ENCODE data around the gene PML.
"Not testable (repeated sequence)": the region's sequence is repeated elsewhere in the genome, so short reads cannot be mapped to it uniquely, and the experiment has no call there.

PML gene

DNA sequence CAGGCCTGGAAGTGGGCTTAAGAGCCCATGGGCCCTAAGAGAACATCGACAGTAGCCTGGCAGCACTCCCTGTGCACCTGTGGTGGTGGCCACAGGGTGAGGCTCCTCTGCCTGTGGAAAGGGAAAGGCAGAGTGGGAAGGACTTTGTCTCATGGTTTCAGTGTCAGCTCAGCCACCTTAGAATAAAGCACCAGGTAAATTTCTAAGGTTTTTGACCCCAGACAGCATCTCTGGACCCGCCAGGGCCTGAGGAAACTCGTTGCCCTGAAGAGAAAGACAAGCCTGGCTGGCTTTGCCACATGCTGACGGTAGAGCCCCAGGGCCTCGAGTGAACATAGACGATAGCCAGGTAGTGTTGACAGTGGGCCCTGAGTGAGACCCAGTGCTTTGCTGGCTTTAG is 65.7 kb downstream of the PML start:
- Histone ChIP-seq H3K9ac (ENCODE audit: low read length) (no peak overlapping the region), H3K4me1 (ENCODE audit: control insufficient read depth, insufficient read depth, low read length) (no peaks in the 10 kb centered on the region), H3K9me3 (ENCODE audit: control insufficient read depth, low read length) (no peaks in the 10 kb centered on the region), H3K27me3 (replicated peaks; ENCODE audit: control insufficient read depth, insufficient read depth, low read length) (peaks cover 9% of the 10 kb centered on the region), H3K4me3 (ENCODE audit: low read length) (no peak overlapping the region), H3K36me3 (ENCODE audit: control insufficient read depth, insufficient read depth, low read length, severe bottlenecking) (no peaks in the 10 kb centered on the region)
- DNase-seq (ENCODE audit: low read depth) = no peak

DNA sequence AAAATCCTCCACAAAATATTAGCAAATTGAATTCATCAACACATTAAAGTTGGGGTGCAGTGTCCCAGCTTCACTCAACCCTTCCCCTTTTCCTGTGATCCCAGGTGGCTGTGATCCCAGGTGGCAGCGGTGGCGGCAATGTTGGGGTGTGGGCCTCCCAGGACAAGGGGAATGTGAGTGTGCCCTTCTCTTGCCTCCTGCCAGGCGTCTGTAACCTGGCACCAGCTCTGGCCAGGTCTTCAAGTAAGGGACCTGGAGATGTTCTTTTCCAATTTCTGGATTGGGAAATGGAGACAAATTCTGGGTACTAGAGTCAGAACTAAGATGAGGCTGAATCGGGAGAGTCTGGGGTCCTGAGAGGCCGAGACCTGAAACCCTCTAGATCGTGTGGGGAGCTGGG is 67.7 kb downstream of the PML start:
- Histone ChIP-seq H3K4me3 (ENCODE audit: low read length) (no peak overlapping the region), H3K4me1 (ENCODE audit: control insufficient read depth, insufficient read depth, low read length) (no peaks in the 10 kb centered on the region), H3K9me3 (ENCODE audit: control insufficient read depth, low read length) (no peaks in the 10 kb centered on the region), H3K9ac (ENCODE audit: low read length) (no peak overlapping the region), H3K36me3 (ENCODE audit: control insufficient read depth, insufficient read depth, low read length, severe bottlenecking) (no peaks in the 10 kb centered on the region), H3K27me3 (replicated peaks; ENCODE audit: control insufficient read depth, insufficient read depth, low read length) (peaks cover 9% of the 10 kb centered on the region)
- no peak for DNase-seq (ENCODE audit: low read depth)

DNA sequence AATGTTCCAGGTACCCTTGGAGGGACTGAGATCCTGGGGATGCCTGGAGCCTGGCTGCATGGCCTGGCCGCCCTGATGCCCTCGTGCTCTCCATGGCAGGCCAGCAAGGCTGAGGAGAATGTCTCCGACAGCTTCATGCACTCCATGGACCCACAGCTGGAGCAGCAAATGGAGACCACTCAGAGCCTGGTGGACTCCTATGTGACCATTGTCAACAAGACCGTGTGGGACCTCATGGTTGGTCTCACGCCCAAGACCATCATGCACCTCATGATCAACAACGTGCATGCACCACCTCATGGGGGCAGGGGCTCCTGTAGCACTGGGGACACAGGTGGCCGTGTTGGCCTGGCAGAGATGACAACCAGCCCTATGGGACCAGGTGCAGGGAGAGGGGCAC is 68.2 kb downstream of the PML start:
- Histone ChIP-seq H3K4me3 (ENCODE audit: low read length) (no peak overlapping the region), H3K9ac (ENCODE audit: low read length) (no peak overlapping the region), H3K4me1 (ENCODE audit: control insufficient read depth, insufficient read depth, low read length) (no peaks in the 10 kb centered on the region), H3K9me3 (ENCODE audit: control insufficient read depth, low read length) (no peaks in the 10 kb centered on the region), H3K27me3 (replicated peaks; ENCODE audit: control insufficient read depth, insufficient read depth, low read length) (peaks cover 9% of the 10 kb centered on the region), H3K36me3 (ENCODE audit: control insufficient read depth, insufficient read depth, low read length, severe bottlenecking) (no peaks in the 10 kb centered on the region)
- DNase-seq (ENCODE audit: low read depth) = no peak

DNA sequence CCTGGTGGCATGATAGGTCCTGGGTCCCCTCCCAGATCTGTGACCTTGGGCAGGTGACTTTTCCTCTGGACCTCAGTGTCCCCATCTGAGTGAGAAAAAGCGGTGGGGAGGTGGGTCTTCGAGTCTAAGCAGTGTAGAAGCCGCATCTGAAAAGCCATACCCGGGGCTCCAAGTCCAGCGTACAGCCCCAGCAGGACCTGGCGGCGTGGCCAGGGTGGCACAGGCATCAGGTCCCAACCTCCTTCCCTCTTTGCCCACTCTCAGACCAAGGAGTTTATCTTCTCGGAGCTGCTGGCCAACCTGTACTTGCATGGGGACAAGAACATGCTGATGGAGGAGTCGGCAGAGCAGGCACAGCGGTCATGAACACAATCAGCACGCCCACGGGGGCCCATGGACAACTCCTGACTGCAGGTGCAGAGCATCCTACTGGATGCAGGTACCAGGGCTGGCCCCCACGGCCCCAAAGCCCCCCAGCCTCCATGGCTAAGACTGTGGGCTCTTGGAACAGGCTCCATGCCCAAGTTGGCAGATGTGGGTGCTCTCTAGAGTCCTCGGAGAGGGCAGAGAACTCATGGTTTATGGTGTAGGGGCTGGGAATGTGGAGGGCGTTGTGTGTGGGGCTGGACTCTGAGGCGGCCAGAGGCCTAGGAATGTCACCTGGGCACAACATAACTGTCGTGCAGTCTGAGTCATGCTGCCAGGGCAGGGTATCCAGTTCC is 69.1 kb downstream of the PML start:
- H3K9ac ChIP-seq (ENCODE audit: low read length); DNase-seq (ENCODE audit: low read depth); H3K4me1 ChIP-seq (ENCODE audit: control insufficient read depth, insufficient read depth, low read length); H3K9me3 ChIP-seq (ENCODE audit: control insufficient read depth, low read length); H3K27me3 ChIP-seq (replicated peaks; ENCODE audit: control insufficient read depth, insufficient read depth, low read length); H3K36me3 ChIP-seq (ENCODE audit: control insufficient read depth, insufficient read depth, low read length, severe bottlenecking); H3K4me3 ChIP-seq (ENCODE audit: low read length): not testable (repeated sequence)

DNA sequence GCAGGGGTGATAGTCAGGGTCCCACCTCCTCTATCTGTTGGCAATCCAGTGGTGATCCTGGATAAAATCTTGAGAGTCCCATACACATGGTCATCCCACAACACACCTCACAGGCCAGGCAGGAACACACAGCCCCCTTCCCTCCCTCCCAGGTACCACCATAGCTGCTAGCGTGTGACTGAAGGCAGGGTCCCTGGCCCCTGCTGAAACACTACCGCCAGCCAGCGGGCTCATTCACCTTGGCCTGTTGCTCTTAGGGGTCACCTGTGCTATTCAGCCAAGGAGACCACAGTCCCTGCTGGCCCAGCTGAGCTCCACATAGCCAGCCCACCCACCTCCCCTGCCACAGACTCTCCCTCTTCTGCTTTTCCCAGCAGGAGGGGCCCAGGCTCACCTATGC is 69.7 kb downstream of the PML start:
- H3K36me3 ChIP-seq (ENCODE audit: control insufficient read depth, insufficient read depth, low read length, severe bottlenecking); H3K4me1 ChIP-seq (ENCODE audit: control insufficient read depth, insufficient read depth, low read length); H3K9me3 ChIP-seq (ENCODE audit: control insufficient read depth, low read length); DNase-seq (ENCODE audit: low read depth); H3K4me3 ChIP-seq (ENCODE audit: low read length); H3K27me3 ChIP-seq (replicated peaks; ENCODE audit: control insufficient read depth, insufficient read depth, low read length); H3K9ac ChIP-seq (ENCODE audit: low read length): not testable (repeated sequence)

DNA sequence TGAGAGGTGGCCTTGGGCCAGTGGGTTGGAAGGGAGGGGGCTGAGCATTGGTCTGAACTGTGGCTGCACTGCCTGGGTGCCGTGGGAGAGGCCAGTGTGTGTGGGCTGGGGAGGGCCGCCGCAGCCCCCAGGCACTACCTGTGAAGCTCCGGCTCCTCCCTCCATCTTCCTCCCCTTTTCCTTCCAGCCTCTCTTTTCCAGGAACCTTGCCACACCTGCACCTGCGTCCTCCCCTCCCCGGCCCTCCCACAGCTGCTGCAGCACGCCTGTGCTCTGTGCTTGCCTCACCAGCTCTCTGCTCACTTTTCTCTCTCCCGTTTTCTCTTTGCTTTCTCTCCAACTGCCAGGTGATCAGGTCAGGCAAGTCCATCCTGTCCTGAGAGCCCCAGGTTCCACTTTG is 70.3 kb downstream of the PML start:
- not testable (repeated sequence) for H3K9ac ChIP-seq (ENCODE audit: low read length); DNase-seq (ENCODE audit: low read depth); H3K27me3 ChIP-seq (replicated peaks; ENCODE audit: control insufficient read depth, insufficient read depth, low read length); H3K9me3 ChIP-seq (ENCODE audit: control insufficient read depth, low read length); H3K4me3 ChIP-seq (ENCODE audit: low read length); H3K4me1 ChIP-seq (ENCODE audit: control insufficient read depth, insufficient read depth, low read length); H3K36me3 ChIP-seq (ENCODE audit: control insufficient read depth, insufficient read depth, low read length, severe bottlenecking)

DNA sequence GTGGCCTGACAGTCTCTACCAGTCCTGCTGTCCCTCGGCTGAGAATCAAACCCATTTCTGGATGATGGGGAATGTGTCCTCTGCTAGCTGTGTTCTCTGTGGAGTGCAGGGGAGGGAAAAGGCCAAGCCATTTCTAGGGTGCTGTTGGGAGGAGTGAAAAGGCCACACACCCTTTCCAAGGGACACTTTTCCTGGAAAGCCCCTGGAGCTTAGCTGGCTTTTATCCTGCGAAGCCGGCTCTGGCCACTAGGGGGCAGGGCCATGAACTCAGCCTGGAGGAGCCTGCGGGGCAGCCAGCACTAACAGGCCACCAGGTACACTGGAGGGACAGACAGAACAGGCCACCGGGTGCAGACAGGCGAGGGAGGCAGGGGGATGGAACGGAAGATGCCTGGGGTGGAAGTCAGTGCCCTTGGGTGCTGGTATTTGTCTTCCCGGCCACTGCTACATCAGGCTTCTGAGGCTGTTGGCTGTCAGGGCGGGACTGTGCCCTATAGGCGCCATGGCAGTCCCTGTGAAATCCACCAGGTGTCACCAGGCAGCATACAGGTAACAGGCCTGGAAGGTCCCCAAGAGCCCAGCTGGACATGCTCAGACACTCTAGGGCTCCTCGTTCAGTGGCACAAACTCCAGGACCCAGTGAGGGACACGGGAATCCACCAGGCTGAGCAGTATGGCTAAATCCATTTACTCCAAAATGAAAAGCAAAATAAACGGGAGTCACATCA is 71.3 kb downstream of the PML start:
- not testable (repeated sequence) for H3K36me3 ChIP-seq (ENCODE audit: control insufficient read depth, insufficient read depth, low read length, severe bottlenecking); H3K27me3 ChIP-seq (replicated peaks; ENCODE audit: control insufficient read depth, insufficient read depth, low read length); DNase-seq (ENCODE audit: low read depth); H3K4me3 ChIP-seq (ENCODE audit: low read length); H3K9ac ChIP-seq (ENCODE audit: low read length); H3K9me3 ChIP-seq (ENCODE audit: control insufficient read depth, low read length); H3K4me1 ChIP-seq (ENCODE audit: control insufficient read depth, insufficient read depth, low read length)

DNA sequence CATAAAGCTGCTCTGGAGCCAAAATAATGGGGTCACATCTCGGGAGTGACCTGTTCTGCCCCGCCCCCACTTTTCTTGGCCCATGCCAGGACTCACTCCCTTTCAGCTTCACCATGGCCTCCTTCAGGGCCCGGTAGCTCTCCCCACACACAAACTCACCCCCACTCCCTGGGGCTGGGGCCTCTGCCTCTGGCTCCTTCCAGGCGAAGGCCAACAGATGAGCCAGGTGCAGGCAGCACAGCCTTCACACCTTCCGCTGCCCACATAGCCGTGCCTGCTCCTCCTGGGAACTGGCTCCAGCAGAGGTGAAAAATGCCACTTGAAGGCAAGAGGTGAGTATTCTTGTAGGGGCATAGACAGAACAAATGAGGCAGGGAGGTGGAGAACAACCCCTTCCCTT is 77.1 kb downstream of the PML start:
- H3K27me3 ChIP-seq (replicated peaks; ENCODE audit: control insufficient read depth, insufficient read depth, low read length); H3K4me3 ChIP-seq (ENCODE audit: low read length); DNase-seq (ENCODE audit: low read depth); H3K9me3 ChIP-seq (ENCODE audit: control insufficient read depth, low read length); H3K4me1 ChIP-seq (ENCODE audit: control insufficient read depth, insufficient read depth, low read length); H3K9ac ChIP-seq (ENCODE audit: low read length); H3K36me3 ChIP-seq (ENCODE audit: control insufficient read depth, insufficient read depth, low read length, severe bottlenecking): not testable (repeated sequence)

DNA sequence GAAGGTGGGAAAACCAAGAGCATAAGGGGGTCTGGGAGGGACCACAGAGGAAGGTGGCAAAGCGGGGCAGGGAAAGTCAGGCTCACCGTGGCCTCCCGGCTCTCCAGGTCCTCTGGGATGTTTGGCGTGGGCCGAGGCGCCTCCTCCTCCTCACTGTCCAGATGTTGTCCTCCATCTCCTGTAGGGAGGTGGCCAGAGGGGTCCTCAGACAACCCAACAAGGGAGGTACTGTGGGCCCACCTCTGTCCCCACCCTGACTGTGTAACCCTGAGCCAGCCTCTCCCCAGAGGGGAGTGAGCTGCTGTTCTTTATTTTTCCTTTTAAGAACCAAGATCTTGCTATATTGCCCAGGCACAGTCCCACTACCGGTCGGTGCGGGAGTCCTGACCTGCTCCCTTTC is 77.6 kb downstream of the PML start:
- not testable (repeated sequence) for H3K9me3 ChIP-seq (ENCODE audit: control insufficient read depth, low read length); H3K9ac ChIP-seq (ENCODE audit: low read length); H3K4me3 ChIP-seq (ENCODE audit: low read length); H3K4me1 ChIP-seq (ENCODE audit: control insufficient read depth, insufficient read depth, low read length); DNase-seq (ENCODE audit: low read depth); H3K27me3 ChIP-seq (replicated peaks; ENCODE audit: control insufficient read depth, insufficient read depth, low read length); H3K36me3 ChIP-seq (ENCODE audit: control insufficient read depth, insufficient read depth, low read length, severe bottlenecking)

DNA sequence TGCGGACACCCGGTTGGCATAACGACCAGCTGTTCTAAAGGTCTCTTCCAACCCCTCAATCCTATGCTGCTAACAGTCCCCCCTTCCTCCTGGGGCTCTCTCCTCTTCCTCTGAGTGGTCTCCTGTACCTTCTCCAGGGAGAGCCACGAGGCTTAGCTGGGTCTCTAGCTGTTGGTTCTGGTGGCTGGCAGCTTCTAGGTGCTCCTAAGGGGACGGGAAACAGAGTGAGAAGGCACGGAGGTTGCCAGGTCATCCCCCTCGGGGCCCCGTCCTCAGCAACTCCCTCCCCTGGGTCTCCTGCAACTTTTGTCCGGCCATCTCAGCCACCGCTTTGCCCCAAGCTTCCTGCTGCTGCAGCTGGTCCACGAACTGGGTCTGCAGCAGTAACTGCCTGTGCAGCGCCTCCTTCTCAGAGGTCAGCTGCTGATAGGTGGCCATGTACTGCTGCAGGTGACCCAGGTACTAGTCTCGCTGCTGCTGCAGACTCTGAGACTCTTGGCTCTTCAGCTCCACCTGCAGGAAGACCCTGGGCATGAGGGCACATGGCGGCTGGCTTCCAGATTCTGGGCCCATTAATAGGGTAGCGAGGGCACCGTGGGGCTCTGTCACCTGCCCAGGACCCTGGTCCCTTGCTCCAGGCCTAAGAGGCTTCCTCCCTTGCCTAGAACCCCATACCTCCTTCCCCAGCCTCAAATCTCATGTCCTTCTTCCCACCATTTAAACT is 78.3 kb downstream of the PML start:
- H3K4me3 ChIP-seq (ENCODE audit: low read length); H3K27me3 ChIP-seq (replicated peaks; ENCODE audit: control insufficient read depth, insufficient read depth, low read length); H3K4me1 ChIP-seq (ENCODE audit: control insufficient read depth, insufficient read depth, low read length); H3K9ac ChIP-seq (ENCODE audit: low read length); H3K9me3 ChIP-seq (ENCODE audit: control insufficient read depth, low read length); DNase-seq (ENCODE audit: low read depth); H3K36me3 ChIP-seq (ENCODE audit: control insufficient read depth, insufficient read depth, low read length, severe bottlenecking): not testable (repeated sequence)

DNA sequence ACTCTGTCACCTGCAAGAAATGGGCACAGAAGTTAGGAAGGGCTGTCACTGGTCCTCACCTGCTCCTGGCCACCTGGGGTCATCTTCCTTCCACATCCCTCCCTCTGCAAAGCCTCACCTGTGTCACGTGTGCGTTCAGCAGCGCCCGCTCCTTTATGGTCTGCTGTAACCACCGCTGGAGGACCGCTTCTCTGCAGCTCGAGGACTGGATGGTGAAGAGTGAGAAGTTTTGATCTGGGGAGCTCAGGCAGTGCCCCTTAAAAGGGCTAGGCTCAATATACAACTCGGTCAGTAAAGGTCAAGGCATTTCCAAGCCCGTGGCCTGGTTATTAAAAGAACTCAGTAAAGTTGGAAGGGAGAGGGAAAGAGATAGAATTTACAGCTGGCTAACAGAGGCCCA is 81.3 kb downstream of the PML start:
- not testable (repeated sequence) for H3K27me3 ChIP-seq (replicated peaks; ENCODE audit: control insufficient read depth, insufficient read depth, low read length); H3K9ac ChIP-seq (ENCODE audit: low read length); H3K9me3 ChIP-seq (ENCODE audit: control insufficient read depth, low read length); H3K4me3 ChIP-seq (ENCODE audit: low read length); DNase-seq (ENCODE audit: low read depth); H3K36me3 ChIP-seq (ENCODE audit: control insufficient read depth, insufficient read depth, low read length, severe bottlenecking); H3K4me1 ChIP-seq (ENCODE audit: control insufficient read depth, insufficient read depth, low read length)

All from adipocyte (in vitro differentiated cells).